ENCODE measurements around the gene GFER.
"Not testable (repeated sequence)": the region's sequence is repeated elsewhere in the genome, so short reads cannot be mapped to it uniquely, and the experiment has no call there.

GFER gene

GRCh38 chr16:1958143-1958491 lies 25.9 kb upstream of the GFER start:
- DNase-seq, result not testable (repeated sequence)

GRCh38 chr16:1958715-1959268 lies 25.2 kb upstream of the GFER start:
- DNase-seq, result no peak

GRCh38 chr16:1959269-1960039 lies 24.5 kb upstream of the GFER start, which contains the start of gene NDUFB10:
NDUFB10 (plus strand) TSS chr16:1959538; CDS start chr16:1959625, 87 bp downstream.
- peak; percentile 98 for DNase-seq

GRCh38 chr16:1960665-1961630 lies 23.0 kb upstream of the GFER start:
- DNase-seq, result peak; percentile 88

GRCh38 chr16:1961651-1962067 lies 22.3 kb upstream of the GFER start:
- peak; percentile 77 for DNase-seq

- peak; percentile 74 for DNase-seq
These were observed 21.5 kb upstream of the GFER start for GRCh38 chr16:1962161-1963153.

GRCh38 chr16:1963806-1964505 lies 20.0 kb upstream of the GFER start:
- peak; percentile 86 for DNase-seq

GRCh38 chr16:1964506-1965395 lies 19.2 kb upstream of the GFER start, which contains the start of gene RPS2:
RPS2 (minus strand) TSS chr16:1964826; CDS start chr16:1964625, 201 bp downstream.
- DNase-seq, result peak; percentile 98

- DNase-seq, result peak; percentile 70
These were observed 18.5 kb upstream of the GFER start for GRCh38 chr16:1965396-1966001.

GRCh38 chr16:1966460-1966859 lies 17.5 kb upstream of the GFER start, which contains the start of gene RNF151:
RNF151 (plus strand) TSS chr16:1966856; CDS start chr16:1966882, 26 bp downstream.
- DNase-seq, result no peak

GRCh38 chr16:1968146-1968953 lies 15.6 kb upstream of the GFER start:
- no peak for DNase-seq

GRCh38 chr16:1971796-1972489 lies 12.1 kb upstream of the GFER start, which contains the start of gene TBL3:
TBL3 (plus strand) TSS chr16:1972053; CDS start chr16:1972165, 112 bp downstream.
- DNase-seq, result peak; percentile 100

- no peak for DNase-seq
These were observed 11.5 kb upstream of the GFER start for GRCh38 chr16:1972490-1972877.

- no peak for DNase-seq
These were observed 10.4 kb upstream of the GFER start for GRCh38 chr16:1973461-1974156.

- DNase-seq, result no peak
These were observed 9.6 kb upstream of the GFER start for GRCh38 chr16:1974157-1975070.
